Mammary epithelial cell (primary cell): ENCODE data around the gene ZDHHC4.

Source experiments
- CTCF ChIP-seq, 2 donors: IDR thresholded peaks in 1 of 2; conservative IDR thresholded peaks in 1 of 2; 2 replicates each; pipeline ENCODE4 v1.5.1; 2011 to 2012; ENCODE audit warnings: inconsistent platforms in 2 of 2, low read length in 2 of 2, mild to moderate bottlenecking in 2 of 2, control low read depth in 1 of 2, low read depth in 1 of 2; ENCODE audit not compliant: insufficient read depth in 1 of 2; ENCODE audit errors: extremely low read depth in 1 of 2
- EZH2 ChIP-seq: IDR thresholded peaks from 2 replicates; pipeline ENCODE4 v1.6.1; 2012; ENCODE audit warnings: low read length, inconsistent platforms, borderline replicate concordance

GRCh38 chr7:6618621-6619020, 41.4 kb downstream of the ZDHHC4 start:
- TF ChIP-seq CTCF (conservative IDR thresholded peaks at IDR 0.05 in 1 of 2, IDR thresholded peaks at IDR 0.05 in 1 of 2; ENCODE audit: extremely low read depth in 1 of 2, insufficient read depth in 1 of 2, low read depth in 1 of 2, low read length in 2 of 2) (no peak), EZH2 (no peak)
